ENCODE results near the gene ALOXE3. TPM values are rescaled to one million over a fixed set of nuclear protein-coding genes. Genes with fewer than 3 reads are reported as not detected.

The ALOXE3 gene
- total and polyA plus RNA-seq, 2 donors from 2014 or later, result not detected

DNA sequence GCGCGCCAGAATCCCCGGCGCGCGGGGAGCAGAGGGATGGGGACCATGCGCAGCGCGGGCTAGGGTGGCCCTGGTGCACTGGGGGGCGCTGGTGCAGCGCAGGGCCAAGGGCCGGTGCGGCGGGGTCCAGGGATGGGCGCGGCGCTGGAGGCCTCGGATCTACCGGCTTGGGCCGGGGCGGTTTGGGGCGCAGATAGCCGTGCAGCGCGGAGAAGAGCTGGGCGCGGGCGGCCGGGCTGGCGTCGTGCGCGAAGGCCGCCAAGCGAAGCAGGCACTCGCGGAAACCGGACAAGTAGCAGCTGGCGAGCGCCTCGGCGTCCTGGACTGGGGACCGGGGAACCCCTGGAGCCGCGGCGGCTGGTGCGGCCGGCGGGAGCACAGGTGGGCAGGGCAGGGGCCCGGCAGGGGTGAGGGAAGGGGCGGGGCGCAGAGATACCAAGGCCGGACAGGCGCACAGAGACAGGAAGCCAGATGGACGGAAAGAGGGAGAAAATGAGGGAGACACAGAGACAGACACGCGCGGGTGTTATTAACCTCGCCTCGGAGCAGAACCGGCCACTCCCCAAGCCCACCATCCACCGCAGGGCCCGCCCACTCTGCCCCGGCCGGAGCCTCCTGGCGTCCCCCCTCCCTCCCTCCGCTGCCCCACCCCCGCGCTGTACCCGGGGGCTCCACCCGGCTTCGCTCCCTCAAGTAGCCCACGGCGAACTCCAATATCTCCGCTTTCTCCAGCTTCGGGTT is 3.5 kb upstream of the ALOXE3 start:
- FAIRE-seq, result no peak
- Histone ChIP-seq H3K9me3 (ENCODE audit: control insufficient read depth in 2 of 3, insufficient read depth in 1 of 3, low read length in 3 of 3) (no peaks in the 10 kb centered on the region), H3K4me3 (ENCODE audit: low read length in 3 of 3) (peak overlapping the region in 2 of 3 donors; percentile 35 to 36), H3K36me3 (ENCODE audit: control insufficient read depth in 2 of 3, insufficient read depth in 3 of 3, low read length in 3 of 3) (no peaks in the 10 kb centered on the region), H3K4me1 (ENCODE audit: control insufficient read depth in 2 of 3, insufficient read depth in 2 of 3, low read depth in 1 of 3, low read length in 3 of 3) (peaks cover 3 to 52% (median 30%) of the 10 kb centered on the region in 3 donors), H3K27ac (ENCODE audit: low read depth in 2 of 2, low read length in 2 of 2) (no peak overlapping the region), H3K9ac (ENCODE audit: low read length in 3 of 3) (peak overlapping the region in 1 of 3 donors; percentile 15), H3K27me3 (ENCODE audit: control insufficient read depth, insufficient read depth, low read length) (peaks cover 21% of the 10 kb centered on the region)
- intact Hi-C loops (cut with DNase I), result loop anchor here (10.0 kb wide), 1 partner anchor 63 kb away; no protein-coding TSS in a partner anchor
- TF ChIP-seq, protein P1, sequence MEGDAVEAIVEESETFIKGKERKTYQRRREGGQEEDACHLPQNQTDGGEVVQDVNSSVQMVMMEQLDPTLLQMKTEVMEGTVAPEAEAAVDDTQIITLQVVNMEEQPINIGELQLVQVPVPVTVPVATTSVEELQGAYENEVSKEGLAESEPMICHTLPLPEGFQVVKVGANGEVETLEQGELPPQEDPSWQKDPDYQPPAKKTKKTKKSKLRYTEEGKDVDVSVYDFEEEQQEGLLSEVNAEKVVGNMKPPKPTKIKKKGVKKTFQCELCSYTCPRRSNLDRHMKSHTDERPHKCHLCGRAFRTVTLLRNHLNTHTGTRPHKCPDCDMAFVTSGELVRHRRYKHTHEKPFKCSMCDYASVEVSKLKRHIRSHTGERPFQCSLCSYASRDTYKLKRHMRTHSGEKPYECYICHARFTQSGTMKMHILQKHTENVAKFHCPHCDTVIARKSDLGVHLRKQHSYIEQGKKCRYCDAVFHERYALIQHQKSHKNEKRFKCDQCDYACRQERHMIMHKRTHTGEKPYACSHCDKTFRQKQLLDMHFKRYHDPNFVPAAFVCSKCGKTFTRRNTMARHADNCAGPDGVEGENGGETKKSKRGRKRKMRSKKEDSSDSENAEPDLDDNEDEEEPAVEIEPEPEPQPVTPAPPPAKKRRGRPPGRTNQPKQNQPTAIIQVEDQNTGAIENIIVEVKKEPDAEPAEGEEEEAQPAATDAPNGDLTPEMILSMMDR (IDR thresholded peaks at IDR 0.05; ENCODE audit: borderline replicate concordance, extremely low read depth, insufficient read depth), result peak; percentile 57
- DNase-seq, result peak; percentile 66 to 86 (median 82)

DNA sequence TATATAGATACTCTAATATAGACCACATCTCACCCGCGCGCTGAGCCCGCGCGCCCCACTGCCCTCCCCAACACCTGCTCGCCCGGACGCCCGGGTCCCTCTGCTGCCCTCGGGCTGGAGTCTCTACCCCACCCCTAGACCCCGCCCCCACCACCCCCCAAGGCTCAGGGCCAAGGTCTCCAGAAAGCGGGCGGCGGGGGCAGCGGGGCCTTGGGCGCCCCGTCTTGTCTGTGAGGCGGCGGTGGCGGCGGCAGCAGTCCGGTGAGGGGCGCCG is 3.0 kb upstream of the ALOXE3 start:
- FAIRE-seq (no peak), DNase-seq (no peak)
- TF ChIP-seq, protein P1 (IDR thresholded peaks at IDR 0.05; ENCODE audit: borderline replicate concordance, extremely low read depth, insufficient read depth), result no peak
- H3K9ac ChIP-seq (ENCODE audit: low read length in 3 of 3), result no peak overlapping the region
- H3K27ac ChIP-seq (ENCODE audit: low read depth in 2 of 2, low read length in 2 of 2), result no peak overlapping the region
- no peaks in the 10 kb centered on the region for H3K9me3 ChIP-seq (ENCODE audit: control insufficient read depth in 2 of 3, insufficient read depth in 1 of 3, low read length in 3 of 3)
- H3K4me1 ChIP-seq (ENCODE audit: control insufficient read depth in 2 of 3, insufficient read depth in 2 of 3, low read depth in 1 of 3, low read length in 3 of 3), result peaks cover 3 to 52% (median 30%) of the 10 kb centered on the region in 3 donors
- H3K4me3 ChIP-seq (ENCODE audit: low read length in 3 of 3), result no peak overlapping the region
- H3K27me3 ChIP-seq (ENCODE audit: control insufficient read depth, insufficient read depth, low read length), result peaks cover 26% of the 10 kb centered on the region
- no peaks in the 10 kb centered on the region for H3K36me3 ChIP-seq (ENCODE audit: control insufficient read depth in 2 of 3, insufficient read depth in 3 of 3, low read length in 3 of 3)
- intact Hi-C loops (cut with DNase I), result loop anchor here (10.0 kb wide), 1 partner anchor 63 kb away; no protein-coding TSS in a partner anchor

DNA sequence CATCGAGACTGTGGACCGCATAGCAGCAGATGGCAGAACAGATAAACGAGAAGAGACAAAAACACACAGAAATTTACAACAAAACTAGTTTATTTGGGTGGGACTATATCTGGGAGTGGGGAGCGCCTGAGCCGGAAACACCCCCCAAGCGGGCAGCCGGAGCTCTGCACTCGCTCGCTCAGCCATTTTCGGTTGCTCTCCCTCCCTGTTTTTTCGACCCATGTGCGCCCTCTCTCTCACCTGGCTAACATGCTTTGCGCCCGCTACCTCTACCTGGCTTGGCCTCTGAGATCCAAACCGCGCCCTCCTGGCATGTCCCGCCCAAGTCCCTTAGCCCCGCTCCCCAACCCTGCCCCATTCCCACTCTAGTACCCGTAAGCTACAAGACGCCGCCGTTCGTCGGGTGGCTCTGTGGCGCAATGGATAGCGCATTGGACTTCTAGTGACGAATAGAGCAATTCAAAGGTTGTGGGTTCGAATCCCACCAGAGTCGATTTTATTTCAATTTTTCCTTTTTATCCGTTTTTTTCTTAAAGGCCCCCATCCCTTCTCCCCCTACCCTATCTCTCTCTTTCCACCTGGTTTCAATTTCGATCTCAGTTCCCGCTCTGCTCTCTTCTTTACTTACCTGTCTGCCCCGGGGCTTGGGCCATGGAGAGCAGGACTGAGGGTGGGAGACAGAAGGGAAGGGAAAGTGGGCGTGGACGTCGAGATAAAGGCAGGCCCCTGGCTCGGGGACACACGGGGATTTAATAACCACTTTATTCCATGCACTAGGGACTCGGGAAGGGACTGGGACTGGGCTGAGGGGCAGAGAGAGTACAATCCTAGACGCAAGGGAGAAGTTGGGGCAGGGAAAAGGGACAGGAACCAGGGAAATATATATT is 2.4 kb upstream of the ALOXE3 start:
- Histone ChIP-seq H3K36me3 (ENCODE audit: control insufficient read depth in 2 of 3, insufficient read depth in 3 of 3, low read length in 3 of 3) (no peaks in the 10 kb centered on the region), H3K27ac (ENCODE audit: low read depth in 2 of 2, low read length in 2 of 2) (no peak overlapping the region), H3K9me3 (ENCODE audit: control insufficient read depth in 2 of 3, insufficient read depth in 1 of 3, low read length in 3 of 3) (no peaks in the 10 kb centered on the region), H3K27me3 (ENCODE audit: control insufficient read depth, insufficient read depth, low read length) (peaks cover 31% of the 10 kb centered on the region), H3K4me1 (ENCODE audit: control insufficient read depth in 2 of 3, insufficient read depth in 2 of 3, low read depth in 1 of 3, low read length in 3 of 3) (peaks cover 3 to 49% (median 27%) of the 10 kb centered on the region in 3 donors), H3K9ac (ENCODE audit: low read length in 3 of 3) (peak overlapping the region in 1 of 3 donors; percentile 54), H3K4me3 (ENCODE audit: low read length in 3 of 3) (peak overlapping the region; percentile 9 to 63 (median 48))
- FAIRE-seq (no peak), DNase-seq (peak; percentile 60 to 88 (median 79))
- intact Hi-C loops (cut with DNase I), result loop anchor here (10.0 kb wide), 1 partner anchor 64 kb away; no protein-coding TSS in a partner anchor
- TF ChIP-seq, protein P1 (IDR thresholded peaks at IDR 0.05; ENCODE audit: borderline replicate concordance, extremely low read depth, insufficient read depth), result peak; percentile 3
